Stimulated activated memory B cell treated with anti-CD40 and anti-IgM and Interleukin-4, amounts not matched to agents 10 μg/mL and 1 μg/mL and 100 μg/mL, for 72 hours (primary cell): ENCODE results near the gene EHD2.
"Not testable (repeated sequence)": the region's sequence is repeated elsewhere in the genome, so short reads cannot be mapped to it uniquely, and the experiment has no call there.

Experiments
- ATAC-seq: fragments of 150-1000 bp; cut with Tn5 transposase; 2 replicates; pipeline ENCODE4 v1.10.0; 2021
- H3K27ac Mint-ChIP-seq: one replicate; pipeline ENCODE4 v1.8.0; 2022; ENCODE audit warnings: mild to moderate bottlenecking, mixed read lengths
- H3K27me3 Mint-ChIP-seq: one replicate; pipeline ENCODE4 v1.8.0; 2022; ENCODE audit warnings: mixed read lengths
- H3K36me3 Mint-ChIP-seq: one replicate; pipeline ENCODE4 v1.8.0; 2022; ENCODE audit warnings: mixed read lengths
- H3K4me1 Mint-ChIP-seq: one replicate; pipeline ENCODE4 v1.8.0; 2022; ENCODE audit warnings: mixed read lengths
- H3K4me3 Mint-ChIP-seq: one replicate; pipeline ENCODE4 v1.8.0; 2022; ENCODE audit warnings: mild to moderate bottlenecking, moderate library complexity, mixed read lengths
- H3K9me3 Mint-ChIP-seq: one replicate; pipeline ENCODE4 v1.8.0; 2022; ENCODE audit warnings: mixed read lengths

Gene EHD2

DNA sequence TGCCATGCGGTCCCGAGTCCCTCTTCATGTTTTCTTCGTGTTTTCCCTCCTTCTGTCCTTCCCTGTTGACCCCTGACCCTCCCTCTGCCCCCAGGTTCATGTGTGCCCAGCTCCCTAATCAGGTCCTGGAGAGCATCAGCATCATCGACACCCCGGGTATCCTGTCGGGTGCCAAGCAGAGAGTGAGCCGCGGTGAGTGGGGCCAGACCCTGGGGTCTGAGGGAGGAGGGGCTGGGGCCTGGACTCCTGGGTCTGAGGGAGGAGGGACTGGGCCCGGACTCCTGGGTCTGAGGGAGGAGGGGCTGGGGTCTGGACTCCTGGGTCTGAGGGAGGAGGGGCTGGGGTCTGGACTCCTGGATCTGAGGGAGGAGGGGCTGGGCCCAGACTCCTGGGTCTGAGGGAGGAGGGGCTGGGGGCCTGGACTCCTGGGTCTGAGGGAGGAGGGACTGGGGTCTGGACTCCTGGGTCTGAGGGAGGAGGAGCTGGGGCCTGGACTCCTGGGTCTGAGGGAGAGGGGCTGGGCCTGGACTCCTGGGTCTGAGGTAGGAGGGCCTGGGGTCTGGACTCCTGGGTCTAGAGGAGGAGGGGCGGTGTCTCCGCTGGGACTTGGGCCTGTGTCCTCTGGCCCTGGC, 5.3 kb downstream of the EHD2 start:
- peaks cover 78% of the 10 kb centered on the region for H3K27me3 Mint-ChIP-seq

DNA sequence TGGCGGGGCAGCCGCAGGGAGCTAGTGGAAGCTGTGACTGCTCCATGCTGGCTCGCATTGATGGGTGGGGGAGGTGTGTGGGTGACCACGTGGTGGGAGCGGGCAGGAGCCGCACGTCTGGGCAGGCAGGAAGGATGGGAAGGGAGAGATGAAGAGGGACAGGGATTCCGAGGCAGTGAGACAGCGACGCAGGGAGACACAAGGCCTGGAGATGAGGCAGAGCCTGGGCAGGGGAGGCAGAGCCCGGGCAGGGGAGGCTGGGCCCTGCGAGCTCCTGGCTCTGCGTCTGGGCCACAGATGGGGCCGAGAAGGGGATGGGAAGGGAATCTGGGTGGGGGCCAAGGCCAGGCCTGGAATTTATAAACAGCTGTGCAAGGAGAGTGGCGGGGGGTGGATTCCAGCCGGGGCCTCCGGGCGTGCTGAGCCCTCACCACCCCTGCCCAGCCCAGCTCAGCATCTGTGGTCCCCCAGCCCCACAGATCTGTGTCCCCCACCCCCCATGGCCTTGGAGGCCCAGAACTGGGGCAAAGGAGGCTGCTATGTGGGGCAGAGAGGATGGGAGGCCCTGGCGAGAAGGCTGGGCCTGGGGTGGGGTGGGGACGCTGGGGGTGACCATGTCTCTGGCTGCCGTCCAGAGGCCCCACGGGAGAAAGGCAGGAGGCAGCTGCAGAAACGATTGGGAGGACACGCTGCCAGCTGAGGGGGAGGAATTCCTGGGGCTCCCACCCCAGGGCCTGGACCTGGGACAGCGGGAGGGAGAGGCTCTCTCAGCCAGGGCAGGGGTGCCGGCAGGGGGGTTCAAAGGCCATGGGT, 6.0 kb downstream of the EHD2 start:
- no peaks in the 10 kb centered on the region for H3K4me1 Mint-ChIP-seq
- H3K27ac Mint-ChIP-seq = no peak overlapping the region
- no peaks in the 10 kb centered on the region for H3K36me3 Mint-ChIP-seq
- peak; percentile 46 for ATAC-seq
- peaks cover 75% of the 10 kb centered on the region for H3K27me3 Mint-ChIP-seq
- peaks cover under 1% of the 10 kb centered on the region for H3K9me3 Mint-ChIP-seq
- no peak overlapping the region for H3K4me3 Mint-ChIP-seq

More for the DNA sequence above, 5.3 kb downstream of the EHD2 start:
- not testable (repeated sequence) for H3K4me3 Mint-ChIP-seq, ATAC-seq, H3K27ac Mint-ChIP-seq, H3K9me3 Mint-ChIP-seq, H3K4me1 Mint-ChIP-seq, H3K36me3 Mint-ChIP-seq

DNA sequence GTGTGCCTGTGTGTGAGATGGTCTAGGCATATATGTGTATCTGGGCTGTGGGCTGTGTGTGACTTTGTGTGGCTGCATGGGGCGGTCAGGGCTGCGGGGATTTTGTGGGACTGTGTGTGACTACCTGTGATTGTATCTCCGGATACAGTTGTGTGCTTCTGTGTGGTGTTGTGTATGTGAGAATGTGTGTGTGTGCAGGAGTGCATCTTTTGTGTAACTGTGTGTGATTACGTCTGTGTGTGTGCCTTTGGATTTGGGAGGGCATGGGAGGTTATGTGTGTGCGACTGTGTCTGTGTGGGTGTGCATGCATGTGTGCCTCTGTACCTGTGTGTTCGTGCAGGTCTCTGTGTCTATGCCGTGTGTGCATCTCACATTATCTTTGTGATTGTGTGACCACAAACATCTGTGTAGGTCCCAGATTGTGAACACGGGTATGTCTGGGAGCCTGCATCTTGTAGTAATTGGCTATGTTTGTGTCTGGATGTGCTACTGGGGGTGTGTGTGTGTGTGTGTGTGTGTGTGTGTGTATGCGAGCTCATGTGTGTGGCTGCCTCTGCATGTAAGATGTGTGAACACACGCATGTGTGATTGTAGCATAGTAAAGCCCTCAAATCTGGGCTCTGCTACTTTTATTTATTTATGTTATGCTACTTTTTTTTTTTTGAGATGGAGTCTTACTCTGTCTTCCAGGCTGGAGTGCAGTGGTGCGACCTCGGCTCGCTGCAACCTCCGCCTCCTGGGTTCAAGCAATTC, 7.6 kb downstream of the EHD2 start:
- Mint-ChIP-seq H3K4me3 (no peak overlapping the region), H3K27ac (no peak overlapping the region), H3K9me3 (no peaks in the 10 kb centered on the region), H3K4me1 (no peaks in the 10 kb centered on the region), H3K36me3 (no peaks in the 10 kb centered on the region), H3K27me3 (peaks cover 63% of the 10 kb centered on the region)
- ATAC-seq = no peak

DNA sequence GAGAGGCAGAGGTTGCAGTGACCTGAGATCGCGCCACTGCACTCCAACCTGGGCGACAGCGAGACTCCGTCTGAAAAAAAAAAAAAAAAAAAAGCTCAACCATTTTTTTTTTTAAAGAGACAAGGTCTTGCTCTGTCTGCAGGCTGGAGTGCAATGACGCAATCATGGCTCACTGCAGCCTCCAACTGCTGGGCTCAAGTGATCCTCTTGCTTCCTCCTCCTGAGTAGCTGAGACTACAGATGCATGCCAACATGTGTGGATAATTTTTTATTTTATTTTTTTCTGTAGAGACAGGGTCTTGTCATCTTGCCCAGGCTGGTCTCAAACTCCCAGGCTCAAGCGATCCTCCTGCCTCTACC, 10.3 kb downstream of the EHD2 start:
- Mint-ChIP-seq H3K36me3 (no peaks in the 10 kb centered on the region), H3K4me1 (no peaks in the 10 kb centered on the region), H3K9me3 (no peaks in the 10 kb centered on the region), H3K4me3 (no peak overlapping the region), H3K27me3 (peaks cover 58% of the 10 kb centered on the region), H3K27ac (no peak overlapping the region)
- ATAC-seq = no peak

DNA sequence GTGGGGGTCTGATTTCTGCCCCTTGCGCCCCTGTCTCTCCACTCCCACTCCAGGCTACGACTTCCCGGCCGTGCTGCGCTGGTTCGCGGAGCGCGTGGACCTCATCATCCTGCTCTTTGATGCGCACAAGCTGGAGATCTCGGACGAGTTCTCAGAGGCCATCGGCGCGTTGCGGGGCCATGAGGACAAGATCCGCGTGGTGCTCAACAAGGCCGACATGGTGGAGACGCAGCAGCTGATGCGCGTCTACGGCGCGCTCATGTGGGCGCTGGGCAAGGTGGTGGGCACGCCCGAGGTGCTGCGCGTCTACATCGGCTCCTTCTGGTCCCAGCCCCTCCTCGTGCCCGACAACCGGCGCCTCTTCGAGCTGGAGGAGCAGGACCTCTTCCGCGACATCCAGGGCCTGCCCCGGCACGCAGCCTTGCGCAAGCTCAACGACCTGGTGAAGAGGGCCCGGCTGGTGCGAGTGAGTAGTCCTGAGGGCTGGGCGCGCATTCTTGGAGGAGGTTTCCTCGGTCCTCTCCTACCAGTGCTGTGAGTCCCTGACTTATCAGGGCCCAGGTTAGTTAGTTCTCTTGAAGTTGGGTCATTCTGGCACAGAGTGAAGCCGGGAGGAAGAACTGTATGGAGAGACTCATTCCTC, 12.7 kb downstream of the EHD2 start:
- no peak overlapping the region for H3K27ac Mint-ChIP-seq
- no peaks in the 10 kb centered on the region for H3K36me3 Mint-ChIP-seq
- peaks cover 3% of the 10 kb centered on the region for H3K9me3 Mint-ChIP-seq
- no peak for ATAC-seq
- no peak overlapping the region for H3K4me3 Mint-ChIP-seq
- H3K4me1 Mint-ChIP-seq = peaks cover 18% of the 10 kb centered on the region
- peaks cover 61% of the 10 kb centered on the region for H3K27me3 Mint-ChIP-seq

DNA sequence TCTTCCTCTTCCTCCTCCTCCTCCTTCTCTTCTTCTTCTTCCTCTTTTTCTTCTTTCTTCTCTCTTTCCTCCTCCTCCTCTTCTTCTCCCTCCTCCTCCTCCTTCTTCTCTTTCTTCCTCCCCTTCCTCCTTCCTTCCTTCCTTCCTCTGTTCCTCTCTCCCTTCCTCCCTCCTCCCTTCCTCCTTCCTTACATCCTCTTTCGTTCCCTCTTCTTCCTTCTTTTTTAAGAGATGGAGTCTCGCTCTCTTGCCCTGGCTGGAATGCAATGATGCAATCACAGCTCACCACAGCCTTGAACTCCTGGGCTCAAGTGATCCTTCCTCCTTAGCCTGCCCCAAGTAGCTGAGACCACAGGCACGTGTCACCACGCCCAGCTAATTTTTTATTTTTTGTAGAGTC, 13.2 kb downstream of the EHD2 start:
- peaks cover 18% of the 10 kb centered on the region for H3K4me1 Mint-ChIP-seq
- no peak overlapping the region for H3K27ac Mint-ChIP-seq
- H3K36me3 Mint-ChIP-seq = no peaks in the 10 kb centered on the region
- peaks cover 62% of the 10 kb centered on the region for H3K27me3 Mint-ChIP-seq
- no peak for ATAC-seq
- no peak overlapping the region for H3K4me3 Mint-ChIP-seq
- peaks cover 4% of the 10 kb centered on the region for H3K9me3 Mint-ChIP-seq

DNA sequence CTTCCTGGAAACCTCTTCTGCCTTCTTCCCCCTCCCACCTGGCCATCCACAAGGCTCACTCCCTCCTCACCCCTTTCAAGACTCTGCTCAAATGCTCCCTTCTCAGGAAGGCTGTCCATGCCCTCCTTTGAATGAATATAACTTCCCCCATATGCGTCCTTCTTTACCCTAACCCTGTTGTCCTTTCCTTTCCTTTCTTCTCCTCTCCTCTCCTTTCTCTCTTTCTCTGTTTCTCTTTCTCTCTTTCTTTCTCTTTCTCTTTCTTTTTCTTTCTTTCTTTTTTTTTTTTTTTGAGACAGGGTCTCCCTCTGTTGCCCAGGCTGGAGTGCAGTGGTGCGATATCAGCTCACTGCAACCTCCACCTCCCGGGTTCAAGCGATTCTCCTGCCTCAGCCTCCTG, 15.1 kb downstream of the EHD2 start:
- not testable (repeated sequence) for H3K4me3 Mint-ChIP-seq, H3K27ac Mint-ChIP-seq, H3K9me3 Mint-ChIP-seq, ATAC-seq, H3K36me3 Mint-ChIP-seq
- peaks cover 18% of the 10 kb centered on the region for H3K4me1 Mint-ChIP-seq
- peaks cover 51% of the 10 kb centered on the region for H3K27me3 Mint-ChIP-seq

DNA sequence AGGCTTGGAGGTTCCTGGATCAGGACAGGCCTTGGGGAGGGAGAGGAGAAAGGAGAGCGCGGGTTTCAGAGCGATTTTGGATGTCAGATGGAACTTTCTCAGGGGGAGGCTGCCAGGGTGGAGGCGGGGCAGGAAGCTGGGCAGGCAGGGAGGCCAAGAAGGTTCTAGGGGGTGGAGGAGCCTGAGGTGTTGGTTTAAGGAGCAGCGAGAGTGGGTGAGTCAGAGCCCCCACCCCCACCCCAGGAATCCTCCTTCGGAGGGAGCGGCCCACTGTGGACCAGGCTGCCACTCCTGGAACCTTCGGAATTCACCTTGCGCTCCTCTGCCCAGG, 16.2 kb downstream of the EHD2 start:
- Mint-ChIP-seq H3K27me3 (peaks cover 57% of the 10 kb centered on the region), H3K9me3 (peaks cover 4% of the 10 kb centered on the region), H3K36me3 (no peaks in the 10 kb centered on the region), H3K4me1 (peaks cover 18% of the 10 kb centered on the region), H3K27ac (no peak overlapping the region), H3K4me3 (no peak overlapping the region)
- ATAC-seq = no peak

DNA sequence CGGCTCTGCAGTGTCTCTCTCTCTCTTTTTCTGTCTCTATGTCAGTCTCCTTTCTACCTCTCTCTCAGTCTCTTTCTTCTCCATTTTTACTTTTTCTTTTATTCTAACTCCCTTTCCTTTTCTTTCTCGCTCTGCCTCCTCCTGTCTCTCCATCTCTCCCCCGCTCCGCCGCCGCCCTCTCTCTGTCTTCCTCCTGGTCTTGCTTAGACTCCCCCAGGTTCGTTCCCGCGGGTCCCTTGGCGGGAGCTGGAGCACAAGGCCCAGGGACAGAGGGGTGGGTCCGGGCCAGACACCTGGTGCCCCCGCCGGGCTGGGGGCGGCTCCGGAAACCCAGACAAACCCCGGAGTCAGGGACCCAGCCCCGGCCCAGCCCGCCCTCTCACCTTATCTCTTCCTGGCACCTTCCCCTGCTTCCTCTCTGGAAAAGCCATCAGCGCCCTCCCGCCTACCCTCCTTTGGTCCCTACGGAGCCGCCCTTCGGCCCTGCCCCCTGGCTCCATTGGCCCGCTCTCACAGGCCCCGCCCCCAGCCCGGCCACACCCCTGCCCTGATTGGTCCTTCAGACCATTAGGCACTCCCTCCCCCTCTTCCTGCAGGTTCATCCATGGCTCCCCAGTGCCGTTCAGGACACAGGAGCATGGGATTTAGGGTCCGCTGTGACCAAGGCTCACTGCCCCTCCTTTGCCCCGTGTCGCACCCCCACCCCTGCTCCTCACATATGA, 16.7 kb downstream of the EHD2 start:
- Mint-ChIP-seq H3K27me3 (peaks cover 59% of the 10 kb centered on the region), H3K9me3 (peaks cover 4% of the 10 kb centered on the region), H3K4me1 (peaks cover 18% of the 10 kb centered on the region), H3K27ac (no peak overlapping the region), H3K4me3 (no peak overlapping the region), H3K36me3 (no peaks in the 10 kb centered on the region)
- ATAC-seq = no peak

DNA sequence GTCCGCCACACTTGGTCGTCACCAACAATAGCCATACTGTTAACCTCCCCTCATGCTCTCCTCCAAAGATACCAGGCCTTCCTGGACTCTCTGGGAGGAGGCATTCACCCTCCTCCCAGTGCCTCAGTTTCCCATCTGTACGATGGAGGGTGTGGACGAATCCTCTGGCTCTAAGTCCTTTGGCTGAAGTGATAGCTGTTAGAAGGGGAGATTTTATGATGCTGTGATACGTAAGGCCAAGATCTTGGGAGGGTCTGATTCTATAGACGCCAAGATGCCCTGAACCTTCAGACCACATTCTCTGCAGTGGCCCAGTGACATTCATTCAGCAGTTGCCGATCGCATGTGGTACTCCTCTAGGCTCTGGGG, 17.3 kb downstream of the EHD2 start:
- Mint-ChIP-seq H3K36me3 (no peaks in the 10 kb centered on the region), H3K27ac (no peak overlapping the region), H3K27me3 (peaks cover 64% of the 10 kb centered on the region), H3K4me1 (peaks cover 18% of the 10 kb centered on the region), H3K9me3 (peaks cover 4% of the 10 kb centered on the region), H3K4me3 (no peak overlapping the region)
- ATAC-seq = no peak

DNA sequence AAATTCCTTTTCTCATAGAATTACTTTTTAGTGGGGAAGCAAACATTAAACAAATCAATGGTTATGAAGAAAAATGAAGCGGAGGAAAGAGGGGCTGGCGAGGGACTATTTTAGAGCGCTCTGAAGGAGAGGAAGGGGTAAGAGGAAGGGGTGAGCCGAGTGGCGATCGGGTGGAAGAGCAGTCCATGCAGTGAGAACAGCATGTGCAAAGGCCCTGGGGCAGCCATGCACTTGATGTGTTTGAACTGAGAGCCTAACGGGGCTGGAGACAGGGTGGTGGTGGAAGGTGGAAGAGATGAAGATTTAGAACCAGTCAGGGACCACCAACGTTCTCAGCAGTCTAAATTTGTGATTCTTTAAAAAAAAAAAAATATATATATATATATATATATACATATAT, 17.7 kb downstream of the EHD2 start:
- peaks cover 68% of the 10 kb centered on the region for H3K27me3 Mint-ChIP-seq
- no peak overlapping the region for H3K4me3 Mint-ChIP-seq
- ATAC-seq = no peak
- H3K4me1 Mint-ChIP-seq = peaks cover 18% of the 10 kb centered on the region
- H3K36me3 Mint-ChIP-seq = no peaks in the 10 kb centered on the region
- no peak overlapping the region for H3K27ac Mint-ChIP-seq
- peaks cover 4% of the 10 kb centered on the region for H3K9me3 Mint-ChIP-seq

DNA sequence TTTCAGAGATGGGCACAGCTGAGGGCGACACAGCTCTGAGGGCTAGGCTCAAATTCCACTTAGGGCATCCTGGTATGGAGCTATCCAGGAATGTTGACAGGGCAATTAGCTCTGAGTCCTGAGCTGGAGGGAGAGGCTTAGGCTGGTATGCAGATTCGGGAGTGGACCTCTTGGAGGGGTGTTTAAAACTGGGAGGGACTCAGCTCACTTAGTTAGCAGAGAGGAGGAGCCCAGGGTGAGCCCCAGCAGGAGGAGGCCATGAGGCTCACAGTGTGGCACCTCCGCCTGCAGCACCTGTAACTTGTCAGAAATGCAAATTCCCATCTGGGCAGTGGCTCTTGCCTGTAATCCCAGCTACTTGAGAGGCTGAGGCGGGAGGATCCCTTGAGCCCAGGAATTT, 21.9 kb downstream of the EHD2 start:
- Mint-ChIP-seq H3K9me3 (peaks cover 4% of the 10 kb centered on the region), H3K36me3 (no peaks in the 10 kb centered on the region), H3K4me1 (peaks cover 9% of the 10 kb centered on the region), H3K4me3 (no peak overlapping the region), H3K27ac (no peak overlapping the region), H3K27me3 (peaks cover 45% of the 10 kb centered on the region)
- no peak for ATAC-seq

DNA sequence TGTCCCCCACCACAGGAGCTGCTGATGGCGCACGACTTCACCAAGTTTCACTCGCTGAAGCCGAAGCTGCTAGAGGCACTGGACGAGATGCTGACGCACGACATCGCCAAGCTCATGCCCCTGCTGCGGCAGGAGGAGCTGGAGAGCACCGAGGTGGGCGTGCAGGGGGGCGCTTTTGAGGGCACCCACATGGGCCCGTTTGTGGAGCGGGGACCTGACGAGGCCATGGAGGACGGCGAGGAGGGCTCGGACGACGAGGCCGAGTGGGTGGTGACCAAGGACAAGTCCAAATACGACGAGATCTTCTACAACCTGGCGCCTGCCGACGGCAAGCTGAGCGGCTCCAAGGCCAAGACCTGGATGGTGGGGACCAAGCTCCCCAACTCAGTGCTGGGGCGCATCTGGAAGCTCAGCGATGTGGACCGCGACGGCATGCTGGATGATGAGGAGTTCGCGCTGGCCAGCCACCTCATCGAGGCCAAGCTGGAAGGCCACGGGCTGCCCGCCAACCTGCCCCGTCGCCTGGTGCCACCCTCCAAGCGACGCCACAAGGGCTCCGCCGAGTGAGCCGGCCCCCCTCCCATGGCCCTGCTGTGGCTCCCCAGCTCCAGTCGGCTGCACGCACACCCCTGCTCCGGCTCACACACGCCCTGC, 27.8 kb downstream of the EHD2 start:
- Mint-ChIP-seq H3K4me1 (peaks cover 24% of the 10 kb centered on the region), H3K27ac (no peak overlapping the region), H3K4me3 (no peak overlapping the region), H3K9me3 (peaks cover 7% of the 10 kb centered on the region), H3K27me3 (peaks cover 7% of the 10 kb centered on the region), H3K36me3 (no peaks in the 10 kb centered on the region)
- no peak for ATAC-seq

DNA sequence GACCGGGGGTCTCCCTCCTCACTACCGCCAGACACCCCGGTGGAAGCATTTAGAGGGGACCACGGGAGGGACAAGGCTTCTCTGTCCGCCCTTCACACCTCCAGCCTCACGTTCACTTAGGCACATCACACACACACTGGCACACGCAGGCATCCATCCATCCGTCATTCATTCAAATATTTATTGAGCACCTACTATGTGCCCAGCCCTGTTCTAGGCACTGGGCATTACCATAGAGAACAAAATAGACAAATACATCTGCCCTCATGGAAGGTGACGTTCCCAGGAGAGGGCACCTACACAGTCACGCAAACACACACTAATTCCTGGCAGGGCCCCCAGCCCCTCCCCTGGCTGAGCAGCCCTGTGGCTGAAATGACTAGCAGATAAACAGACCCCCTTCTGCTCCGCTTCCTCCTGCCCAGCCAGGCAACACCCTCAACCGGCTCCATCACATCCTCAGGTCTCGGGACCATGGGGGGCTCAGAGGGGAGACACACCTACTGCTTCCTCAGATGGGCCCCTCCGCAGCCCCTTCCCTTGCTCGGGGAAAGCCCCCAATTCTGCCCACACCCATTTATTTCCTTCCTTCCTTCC, 28.4 kb downstream of the EHD2 start:
- no peaks in the 10 kb centered on the region for H3K36me3 Mint-ChIP-seq

More for the DNA sequence above, 28.4 kb downstream of the EHD2 start:
- peaks cover under 1% of the 10 kb centered on the region for H3K27me3 Mint-ChIP-seq
- H3K4me3 Mint-ChIP-seq = no peak overlapping the region
- H3K9me3 Mint-ChIP-seq = peaks cover 7% of the 10 kb centered on the region
- peaks cover 28% of the 10 kb centered on the region for H3K4me1 Mint-ChIP-seq
- no peak for ATAC-seq
- H3K27ac Mint-ChIP-seq = no peak overlapping the region
